Measurements from ENCODE around the gene LARP7. TPM values are rescaled to one million over a fixed set of nuclear protein-coding genes. Genes with fewer than 3 reads are reported as not detected.
A peak's percentile ranks its signal among the peaks of the same experiment; 100 is the strongest.
"Not testable (repeated sequence)": the region's sequence is repeated elsewhere in the genome, so short reads cannot be mapped to it uniquely, and the experiment has no call there.

LARP7 gene
- total RNA-seq, 1 donor from 2014 or later: 7.3 TPM

GRCh38 chr4:112594993-112595392 is 42.0 kb upstream of the LARP7 start:
- no peaks in the 10 kb centered on the region for H3K36me3 ChIP-seq
- intact Hi-C loops (cut with DNase I): no loop called here
- no peaks in the 10 kb centered on the region for H3K4me1 ChIP-seq
- no peak overlapping the region for H3K27ac ChIP-seq
- H3K4me3 ChIP-seq: no peak overlapping the region
- TF ChIP-seq CTCF (IDR thresholded peaks at IDR 0.05): no peak
- no peaks in the 10 kb centered on the region for H3K27me3 ChIP-seq
- DNase-seq (ENCODE audit: low spot score in 2 of 2): no peak
- H3K9me3 ChIP-seq: no peaks in the 10 kb centered on the region

GRCh38 chr4:112604589-112604988 is 32.4 kb upstream of the LARP7 start:
- no peaks in the 10 kb centered on the region for H3K36me3 ChIP-seq
- intact Hi-C loops (cut with DNase I): loop anchor here (2.0 to 5.0 kb wide), 2 partner anchors 277 to 506 kb away; no protein-coding TSS in a partner anchor
- peak; percentile 26 to 58 (median 37) for TF ChIP-seq CTCF (IDR thresholded peaks at IDR 0.05)
- H3K4me3 ChIP-seq: no peak overlapping the region
- no peaks in the 10 kb centered on the region for H3K9me3 ChIP-seq
- no peaks in the 10 kb centered on the region for H3K4me1 ChIP-seq
- DNase-seq (ENCODE audit: low spot score in 2 of 2): no peak
- no peaks in the 10 kb centered on the region for H3K27me3 ChIP-seq
- no peak overlapping the region for H3K27ac ChIP-seq

- H3K27me3 ChIP-seq; H3K36me3 ChIP-seq; H3K4me1 ChIP-seq; H3K27ac ChIP-seq; intact Hi-C loops (cut with DNase I); DNase-seq (ENCODE audit: low spot score in 2 of 2); H3K4me3 ChIP-seq; H3K9me3 ChIP-seq: not testable (repeated sequence)
Measured at GRCh38 chr4:112612814-112613213, 24.1 kb upstream of the LARP7 start.

GRCh38 chr4:112616984-112617383 is 20.0 kb upstream of the LARP7 start:
- Histone ChIP-seq H3K27me3 (no peaks in the 10 kb centered on the region), H3K36me3 (no peaks in the 10 kb centered on the region), H3K27ac (no peak overlapping the region), H3K9me3 (no peaks in the 10 kb centered on the region), H3K4me1 (no peaks in the 10 kb centered on the region), H3K4me3 (no peak overlapping the region)
- no peak for DNase-seq (ENCODE audit: low spot score in 2 of 2)
- no peak for TF ChIP-seq CTCF (IDR thresholded peaks at IDR 0.05)
- intact Hi-C loops (cut with DNase I): no loop called here

- no peak for DNase-seq (ENCODE audit: low spot score in 2 of 2)
- no peak overlapping the region for H3K27ac ChIP-seq
- no peaks in the 10 kb centered on the region for H3K27me3 ChIP-seq
- H3K4me1 ChIP-seq: no peaks in the 10 kb centered on the region
- H3K9me3 ChIP-seq: no peaks in the 10 kb centered on the region
- intact Hi-C loops (cut with DNase I): no loop called here
- H3K36me3 ChIP-seq: no peaks in the 10 kb centered on the region
- TF ChIP-seq CTCF (IDR thresholded peaks at IDR 0.05): no peak
- no peak overlapping the region for H3K4me3 ChIP-seq
Measured at GRCh38 chr4:112626228-112626627, 10.7 kb upstream of the LARP7 start.

- no peak overlapping the region for H3K4me3 ChIP-seq
- TF ChIP-seq CTCF (IDR thresholded peaks at IDR 0.05): peak; percentile 18 to 45 (median 20)
- intact Hi-C loops (cut with DNase I): loop anchor here (2.0 kb wide), 1 partner anchor 129 kb away; no protein-coding TSS in a partner anchor
- no peaks in the 10 kb centered on the region for H3K27me3 ChIP-seq
- no peaks in the 10 kb centered on the region for H3K36me3 ChIP-seq
- H3K27ac ChIP-seq: no peak overlapping the region
- no peak for DNase-seq (ENCODE audit: low spot score in 2 of 2)
- H3K4me1 ChIP-seq: peaks cover 0 to 11% of the 10 kb centered on the region in 2 donors
- H3K9me3 ChIP-seq: no peaks in the 10 kb centered on the region
Measured at GRCh38 chr4:112633477-112634235, 3.3 kb upstream of the LARP7 start.

All from ascending aorta (tissue), 2 donors.